Adrenal gland (tissue), 5 donors: ENCODE results near the gene GPC3.

ENCODE experiments used
- POLR2A ChIP-seq, 2 donors: fragments of 450-650 bp; IDR thresholded peaks; one replicate each; pipeline ENCODE4 v1.6.1; 2017; ENCODE audit warnings: antibody characterized with exemption in 2 of 2, mild to moderate bottlenecking in 2 of 2, moderate library complexity in 1 of 2
- TF ChIP-seq, protein P1 (sequence below), 6 experiments: fragments of 450-650 bp in 4 of 6; fragments of 200-600 bp in 2 of 6; sonication (generic) in 1 of 6; IDR thresholded peaks; 1 replicate in 5 of 6; 2 replicates in 1 of 6; pipeline versions ENCODE4 v1.5.1 to v1.8.0; 2016 to 2021; ENCODE audit warnings: antibody characterized with exemption in 6 of 6, mild to moderate bottlenecking in 2 of 6, moderate library complexity in 1 of 6
- donor health status: DM: no; HTN: no; CAD: no.

DNA sequence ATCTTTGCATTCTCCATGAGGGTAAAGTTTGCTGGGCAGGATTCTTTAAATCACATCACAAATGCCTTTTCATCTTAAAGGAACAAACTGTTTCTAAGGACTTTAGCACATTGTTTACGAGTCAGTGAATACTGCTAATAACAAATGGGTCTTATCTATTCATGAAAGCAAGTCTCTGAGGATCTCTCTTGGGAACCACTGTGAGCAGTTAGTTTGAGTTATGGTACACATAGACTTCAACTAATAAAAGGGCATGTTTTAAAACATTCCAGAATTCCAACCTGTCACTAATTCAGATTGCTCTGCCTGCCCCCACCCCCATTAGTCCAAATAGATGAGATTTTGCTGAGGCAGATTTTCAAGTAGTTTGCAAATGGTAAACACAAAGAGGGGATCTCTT, 22.3 kb upstream of the GPC3 start:
- TF ChIP-seq, protein P1, sequence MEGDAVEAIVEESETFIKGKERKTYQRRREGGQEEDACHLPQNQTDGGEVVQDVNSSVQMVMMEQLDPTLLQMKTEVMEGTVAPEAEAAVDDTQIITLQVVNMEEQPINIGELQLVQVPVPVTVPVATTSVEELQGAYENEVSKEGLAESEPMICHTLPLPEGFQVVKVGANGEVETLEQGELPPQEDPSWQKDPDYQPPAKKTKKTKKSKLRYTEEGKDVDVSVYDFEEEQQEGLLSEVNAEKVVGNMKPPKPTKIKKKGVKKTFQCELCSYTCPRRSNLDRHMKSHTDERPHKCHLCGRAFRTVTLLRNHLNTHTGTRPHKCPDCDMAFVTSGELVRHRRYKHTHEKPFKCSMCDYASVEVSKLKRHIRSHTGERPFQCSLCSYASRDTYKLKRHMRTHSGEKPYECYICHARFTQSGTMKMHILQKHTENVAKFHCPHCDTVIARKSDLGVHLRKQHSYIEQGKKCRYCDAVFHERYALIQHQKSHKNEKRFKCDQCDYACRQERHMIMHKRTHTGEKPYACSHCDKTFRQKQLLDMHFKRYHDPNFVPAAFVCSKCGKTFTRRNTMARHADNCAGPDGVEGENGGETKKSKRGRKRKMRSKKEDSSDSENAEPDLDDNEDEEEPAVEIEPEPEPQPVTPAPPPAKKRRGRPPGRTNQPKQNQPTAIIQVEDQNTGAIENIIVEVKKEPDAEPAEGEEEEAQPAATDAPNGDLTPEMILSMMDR (IDR thresholded peaks at IDR 0.05): no peak
- TF ChIP-seq POLR2A (IDR thresholded peaks at IDR 0.05): no peak
